GM21515 (cell line): ENCODE results near the gene SOS1.
A peak's percentile ranks its signal among the peaks of the same experiment; 100 is the strongest.
"Not testable (repeated sequence)": the region's sequence is repeated elsewhere in the genome, so short reads cannot be mapped to it uniquely, and the experiment has no call there.

Experiments used
- ATAC-seq: cut with Tn5 transposase; IDR thresholded peaks from one replicate; pipeline ENCODE4 v1.9.1; 2021; ENCODE audit not compliant: unreplicated experiment

The SOS1 gene

GRCh38 chr2:38977047-38977446 lies 143.8 kb downstream of the SOS1 start:
- no peak for ATAC-seq

GRCh38 chr2:38975042-38975441 lies 145.8 kb downstream of the SOS1 start:
- ATAC-seq = no peak

- ATAC-seq = no peak
Measured at GRCh38 chr2:38973266-38973665, 147.6 kb downstream of the SOS1 start.

- no peak for ATAC-seq
Measured at GRCh38 chr2:38971377-38971776, 149.5 kb downstream of the SOS1 start.

- ATAC-seq = no peak
Measured at GRCh38 chr2:38968021-38968420, 152.8 kb downstream of the SOS1 start.

GRCh38 chr2:38966678-38967077 lies 154.2 kb downstream of the SOS1 start:
- no peak for ATAC-seq

GRCh38 chr2:38966006-38966405 lies 154.8 kb downstream of the SOS1 start:
- ATAC-seq = no peak

GRCh38 chr2:38960609-38961320 lies 160.1 kb downstream of the SOS1 start:
- ATAC-seq = no peak

- no peak for ATAC-seq
Measured at GRCh38 chr2:38959938-38960608, 160.8 kb downstream of the SOS1 start.

- no peak for ATAC-seq
Measured at GRCh38 chr2:38959466-38959865, 161.4 kb downstream of the SOS1 start.

- ATAC-seq = no peak
Measured at GRCh38 chr2:38957972-38958371, 162.9 kb downstream of the SOS1 start.

- ATAC-seq = no peak
Measured at GRCh38 chr2:38951766-38952165, 169.1 kb downstream of the SOS1 start.

- ATAC-seq = no peak
Measured at GRCh38 chr2:38948995-38949394, 171.9 kb downstream of the SOS1 start.

- no peak for ATAC-seq
Measured at GRCh38 chr2:38948387-38948882, 172.4 kb downstream of the SOS1 start.

GRCh38 chr2:38947241-38948239 lies 173.3 kb downstream of the SOS1 start:
- peak; percentile 68 for ATAC-seq

- no peak for ATAC-seq
Measured at GRCh38 chr2:38945911-38946310, 174.9 kb downstream of the SOS1 start.

- no peak for ATAC-seq
Measured at GRCh38 chr2:38945372-38945771, 175.5 kb downstream of the SOS1 start.

- no peak for ATAC-seq
Measured at GRCh38 chr2:38943784-38944183, 177.1 kb downstream of the SOS1 start.

GRCh38 chr2:38940746-38941145 lies 180.1 kb downstream of the SOS1 start:
- no peak for ATAC-seq

GRCh38 chr2:38937548-38937947 lies 183.3 kb downstream of the SOS1 start:
- ATAC-seq = no peak

- ATAC-seq = not testable (repeated sequence)
Measured at GRCh38 chr2:38936516-38936915, 184.3 kb downstream of the SOS1 start.
